SK-N-MC (cell line): Measurements from ENCODE around the gene LATS2.

Experiments used
- DNase-seq: peaks from one replicate; pipeline ENCODE4 v3.0.0-alpha.2; 2011; ENCODE audit warnings: low read depth, low spot score
- H3K27ac ChIP-seq: fragments of 200-600 bp; sonication (generic); 2 replicates; pipeline ENCODE4 v1.5.1; 2016; ENCODE audit warnings: mixed run types
- H3K36me3 ChIP-seq: fragments of 200-600 bp; sonication (generic); 2 replicates; pipeline ENCODE4 v1.6.1; 2017; ENCODE audit warnings: antibody characterized with exemption, low read length, mixed read lengths; ENCODE audit not compliant: insufficient read depth
- H3K4me3 ChIP-seq: fragments of 200-600 bp; sonication (generic); 2 replicates; pipeline ENCODE4 v1.5.1; 2016
- H3K9ac ChIP-seq: fragments of 200-600 bp; sonication (generic); 2 replicates; pipeline ENCODE4 v1.8.0; 2017; ENCODE audit warnings: mixed run types, mixed read lengths; ENCODE audit not compliant: insufficient read length
- H3K9me3 ChIP-seq: fragments of 200-600 bp; sonication (generic); 2 replicates; pipeline ENCODE4 v1.6.1; 2017; ENCODE audit warnings: low read depth, mild to moderate bottlenecking, antibody characterized with exemption, low read length, moderate library complexity, mixed read lengths
- EZH2 ChIP-seq: fragments of 200-600 bp; sonication (generic); IDR thresholded peaks from one replicate; pipeline ENCODE4 v1.6.1; 2017; ENCODE audit warnings: antibody characterized with exemption
- FOXP2 ChIP-seq: optimal IDR thresholded peaks from 2 replicates; pipeline ENCODE3; 2011; ENCODE audit warnings: mild to moderate bottlenecking, moderate library complexity; ENCODE audit not compliant: insufficient read depth; ENCODE audit errors: extremely low read length, control extremely low read depth
- POLR2AphosphoS5 ChIP-seq: IDR thresholded peaks from 2 replicates; pipeline ENCODE4 v1.6.1; 2012; ENCODE audit warnings: mild to moderate bottlenecking, low read depth, low read length, borderline replicate concordance

The LATS2 gene

DNA sequence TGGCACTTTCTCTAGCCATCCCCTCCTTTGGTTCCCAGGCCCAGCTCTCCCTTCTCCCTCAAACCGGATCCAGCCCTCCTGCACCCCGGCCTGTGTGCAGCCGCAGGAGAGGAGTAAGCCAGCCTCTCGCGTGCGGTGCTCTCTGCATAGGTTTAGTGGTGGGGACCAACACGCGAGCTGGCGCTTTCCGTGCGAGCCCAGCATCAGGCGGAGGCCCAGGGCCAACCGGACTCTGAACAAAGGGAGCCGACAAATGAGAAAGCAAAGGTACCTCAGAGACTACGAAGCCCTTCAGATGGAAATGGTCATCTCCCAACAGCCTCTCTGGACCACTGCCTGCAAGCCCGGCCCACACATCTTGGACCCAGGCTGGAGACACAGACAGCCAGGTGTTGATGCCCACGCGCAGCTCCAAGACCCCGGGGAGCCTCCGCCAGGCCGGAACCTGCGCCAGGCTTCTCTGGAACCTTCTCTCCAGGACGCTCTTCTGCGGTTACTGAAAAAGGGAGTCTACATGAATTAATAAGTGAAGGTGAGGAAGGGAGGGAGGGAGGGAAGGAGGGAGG, 16.5 kb upstream of the LATS2 start:
- no peak for TF ChIP-seq FOXP2
- no peak for TF ChIP-seq EZH2
- TF ChIP-seq POLR2AphosphoS5, result no peak
- Histone ChIP-seq H3K36me3 (no peaks in the 10 kb centered on the region), H3K9me3 (no peaks in the 10 kb centered on the region), H3K27ac (peak overlapping the region; percentile 97; the same call in 1 of the 2 replicates), H3K4me3 (peak overlapping the region; percentile 51), H3K9ac (no peak overlapping the region)
- DNase-seq, result no peak

DNA sequence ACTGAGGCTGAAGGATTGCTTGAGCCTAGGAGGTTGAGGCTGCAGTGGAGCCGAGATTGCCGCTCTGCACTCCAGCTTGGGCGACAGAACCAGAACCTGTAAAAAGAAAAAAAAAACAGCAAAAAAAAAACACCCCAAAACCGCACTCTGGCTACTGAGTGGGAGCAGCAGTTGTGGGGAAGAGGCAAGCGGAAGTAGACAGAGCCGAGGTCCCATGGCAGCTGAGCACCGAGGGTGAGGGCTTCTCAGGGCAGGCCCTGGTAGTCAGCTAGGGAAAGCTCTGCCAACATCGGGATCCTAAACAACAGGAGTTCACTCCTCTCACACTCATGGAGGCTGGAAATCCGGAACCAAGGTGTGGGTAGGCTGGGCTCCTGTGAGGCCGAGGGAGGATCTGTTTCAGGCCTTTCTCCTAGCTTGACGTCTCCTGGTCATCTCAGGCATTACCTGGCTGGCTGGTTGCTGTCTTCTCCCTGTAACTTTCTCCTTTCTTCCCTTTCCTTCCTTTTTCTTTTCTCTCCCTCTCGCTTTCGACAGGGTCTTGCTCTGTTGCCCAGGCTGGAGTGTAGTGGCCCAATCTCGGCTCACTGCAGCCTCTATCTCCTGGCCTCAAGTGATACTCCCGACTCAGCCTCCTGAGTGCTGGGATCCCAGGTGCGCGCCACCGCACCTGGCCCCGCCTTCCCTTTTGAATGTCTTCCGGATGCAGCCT, 15.8 kb upstream of the LATS2 start:
- Histone ChIP-seq H3K4me3 (no peak overlapping the region), H3K36me3 (no peaks in the 10 kb centered on the region), H3K27ac (peak overlapping the region; percentile 97; the same call in 1 of the 2 replicates), H3K9ac (no peak overlapping the region), H3K9me3 (no peaks in the 10 kb centered on the region)
- DNase-seq, result no peak
- TF ChIP-seq FOXP2 (no peak), EZH2 (no peak), POLR2AphosphoS5 (no peak)

DNA sequence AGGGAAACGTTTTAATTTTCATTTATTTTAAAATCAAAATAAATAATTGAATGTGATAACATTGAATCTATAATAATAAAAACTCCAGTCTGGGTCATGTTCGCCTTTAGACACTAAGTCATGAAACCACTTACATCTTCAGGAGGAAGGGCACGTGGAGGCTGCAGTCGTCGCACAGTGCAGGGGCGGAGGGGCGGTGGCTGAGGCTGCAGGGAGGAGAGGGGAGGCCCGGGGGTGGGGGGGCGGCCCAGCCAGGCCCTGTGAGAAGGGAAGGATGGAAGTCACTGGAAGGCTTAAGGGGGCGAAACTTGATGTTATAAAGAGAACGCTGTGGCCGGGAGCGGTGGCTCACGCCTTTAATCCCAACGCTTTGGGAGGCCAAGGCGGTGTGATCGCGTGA, 14.9 kb upstream of the LATS2 start:
- DNase-seq, result no peak
- no peak overlapping the region for H3K4me3 ChIP-seq
- no peak overlapping the region for H3K27ac ChIP-seq

DNA sequence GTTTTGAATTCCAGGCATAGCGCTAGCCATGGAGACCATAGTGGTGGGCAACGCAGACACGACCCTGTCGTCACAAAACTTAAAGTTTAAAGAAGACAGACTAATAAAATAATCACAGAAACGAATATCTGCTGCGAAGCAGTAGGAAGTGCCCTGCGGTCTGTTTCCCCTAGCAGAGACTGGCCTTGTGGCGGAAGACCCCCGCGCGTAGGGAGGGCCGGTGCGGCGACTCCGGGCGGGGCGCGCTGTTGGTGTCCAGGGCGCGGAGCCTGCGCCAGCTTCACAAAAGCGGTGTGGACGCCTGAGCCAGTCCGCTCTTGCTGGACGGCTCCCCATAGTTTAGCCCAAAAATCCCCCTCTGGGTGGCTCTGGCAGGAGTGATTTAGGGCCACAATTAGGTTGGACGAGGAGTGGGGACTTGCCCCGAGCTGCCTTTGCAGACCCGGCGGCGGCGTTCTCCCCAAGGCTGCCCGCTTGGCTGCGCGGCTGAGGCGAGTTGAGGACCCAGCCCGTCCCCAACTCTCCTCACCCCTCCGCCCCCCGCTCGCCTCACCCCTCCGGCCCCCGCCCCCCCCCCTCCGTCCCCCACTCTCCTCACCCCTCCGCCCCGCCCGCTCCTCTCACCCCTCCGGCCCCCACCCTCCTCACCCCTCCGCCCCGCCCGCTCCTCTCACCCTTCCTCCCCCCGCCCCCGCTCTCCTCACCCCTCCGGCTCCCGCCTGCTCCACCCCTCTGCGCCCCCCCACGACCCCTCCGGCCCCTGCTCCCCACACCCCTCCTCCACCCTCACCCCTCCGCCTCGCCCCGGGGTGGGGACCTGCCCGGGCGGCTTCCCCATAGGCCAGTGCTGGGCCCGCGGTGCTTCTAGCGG, 14.2 kb upstream of the LATS2 start:
- H3K4me3 ChIP-seq, result no peak overlapping the region
- H3K27ac ChIP-seq, result peak overlapping the region; percentile 23; the same call in 1 of the 2 replicates
- DNase-seq, result no peak
- no peaks in the 10 kb centered on the region for H3K9me3 ChIP-seq
- TF ChIP-seq FOXP2 (no peak), POLR2AphosphoS5 (no peak), EZH2 (no peak)
- no peak overlapping the region for H3K9ac ChIP-seq
- no peaks in the 10 kb centered on the region for H3K36me3 ChIP-seq

More for the DNA sequence above, 14.9 kb upstream of the LATS2 start:
- Histone ChIP-seq H3K36me3 (no peaks in the 10 kb centered on the region), H3K9me3 (no peaks in the 10 kb centered on the region), H3K9ac (no peak overlapping the region)
- TF ChIP-seq FOXP2 (no peak), POLR2AphosphoS5 (no peak), EZH2 (no peak)

DNA sequence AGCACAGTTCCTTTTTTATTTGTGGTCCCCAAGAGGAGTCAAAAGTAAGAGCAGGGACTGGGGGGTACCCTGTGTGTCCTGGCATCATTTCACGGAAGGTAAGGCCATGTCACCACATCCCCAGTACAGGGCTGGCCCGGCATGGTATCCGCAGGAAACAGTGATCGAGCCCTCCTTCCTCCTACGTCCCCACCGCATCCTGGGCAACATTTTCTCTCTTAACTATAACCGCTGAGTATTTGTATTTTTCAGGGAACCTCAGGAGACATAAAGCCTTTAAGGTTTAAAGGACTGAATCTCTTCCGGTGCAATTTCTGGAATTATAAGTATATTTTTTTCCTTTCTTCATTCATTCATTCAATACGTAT, 13.6 kb upstream of the LATS2 start:
- H3K9me3 ChIP-seq, result no peaks in the 10 kb centered on the region
- H3K27ac ChIP-seq, result peak overlapping the region; percentile 23; the same call in 1 of the 2 replicates
- no peak for DNase-seq
- H3K4me3 ChIP-seq, result no peak overlapping the region
- no peak for TF ChIP-seq EZH2
- TF ChIP-seq POLR2AphosphoS5, result no peak
- no peak for TF ChIP-seq FOXP2
- no peak overlapping the region for H3K9ac ChIP-seq
- H3K36me3 ChIP-seq, result no peaks in the 10 kb centered on the region

DNA sequence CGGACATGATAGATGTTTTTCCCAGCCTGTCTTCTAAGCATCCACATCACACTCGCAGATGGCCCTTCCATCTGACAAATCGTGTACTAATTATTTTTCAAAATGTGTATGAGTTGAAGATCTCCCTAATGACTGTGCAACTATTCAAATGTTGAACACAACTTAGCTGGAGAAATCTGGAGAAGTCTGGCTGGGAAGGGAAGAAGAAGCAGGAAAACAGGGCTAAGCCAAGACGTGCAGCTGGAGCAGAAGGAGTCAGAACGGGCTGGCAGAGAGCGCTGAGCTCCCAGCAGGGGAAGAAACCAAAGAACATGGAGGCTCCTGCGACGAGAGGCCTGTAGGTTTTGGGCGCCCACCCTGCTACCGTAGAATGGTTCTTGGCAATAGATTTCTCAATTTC, 13.2 kb upstream of the LATS2 start:
- peak overlapping the region; percentile 29 for H3K9ac ChIP-seq
- peak overlapping the region; percentile 23; the same call in 1 of the 2 replicates for H3K27ac ChIP-seq
- no peak for DNase-seq
- TF ChIP-seq FOXP2, result no peak
- no peak for TF ChIP-seq POLR2AphosphoS5
- no peak for TF ChIP-seq EZH2
- no peaks in the 10 kb centered on the region for H3K9me3 ChIP-seq
- H3K4me3 ChIP-seq, result no peak overlapping the region
- no peaks in the 10 kb centered on the region for H3K36me3 ChIP-seq

DNA sequence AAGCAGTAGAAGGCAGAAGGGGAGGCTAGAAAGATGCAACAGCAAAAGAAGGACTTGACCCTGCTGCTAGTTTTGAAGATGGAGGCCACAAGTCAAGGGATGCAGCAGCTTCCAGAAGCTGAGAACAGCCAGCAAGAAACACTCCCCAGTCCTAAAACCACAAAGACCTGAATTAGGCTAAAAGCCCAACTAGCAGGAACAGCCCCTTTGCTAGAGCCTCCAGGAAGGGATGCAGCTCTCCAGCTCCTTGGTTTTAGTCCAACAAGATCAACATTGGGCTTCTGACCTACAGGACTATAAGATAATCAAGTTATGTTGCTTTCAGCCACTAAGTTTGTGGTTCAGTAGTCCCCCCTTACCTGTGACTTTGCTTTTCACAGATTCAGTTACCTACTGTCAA, 10.5 kb upstream of the LATS2 start:
- Histone ChIP-seq H3K27ac (no peak overlapping the region), H3K4me3 (no peak overlapping the region), H3K9ac (no peak overlapping the region), H3K36me3 (no peaks in the 10 kb centered on the region), H3K9me3 (no peaks in the 10 kb centered on the region)
- DNase-seq, result no peak
- TF ChIP-seq FOXP2 (no peak), EZH2 (no peak), POLR2AphosphoS5 (no peak)

DNA sequence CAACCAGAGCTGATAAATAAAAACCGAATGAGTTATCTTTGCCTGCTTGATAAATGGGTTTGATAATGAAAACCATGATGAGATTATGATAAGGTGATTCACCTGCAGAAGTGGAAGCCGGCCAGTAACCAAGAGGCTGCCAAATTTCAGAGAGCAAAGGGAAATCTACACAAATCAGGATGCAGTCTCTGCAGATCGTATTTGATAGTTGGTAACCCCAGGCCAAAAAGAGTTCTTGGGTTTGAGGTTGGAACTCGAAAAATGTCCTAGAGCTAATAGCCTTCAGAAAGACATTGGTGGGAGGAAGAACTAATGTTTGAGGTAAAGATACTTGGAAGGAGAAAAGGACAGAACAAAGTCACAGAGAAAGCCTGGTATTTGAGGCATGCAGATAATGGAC, 9.6 kb upstream of the LATS2 start:
- H3K9me3 ChIP-seq, result no peaks in the 10 kb centered on the region
- TF ChIP-seq EZH2 (no peak), POLR2AphosphoS5 (no peak), FOXP2 (no peak)
- no peak overlapping the region for H3K9ac ChIP-seq
- DNase-seq, result no peak
- H3K27ac ChIP-seq, result peak overlapping the region; percentile 48; the same call in 1 of the 2 replicates
- no peaks in the 10 kb centered on the region for H3K36me3 ChIP-seq
- no peak overlapping the region for H3K4me3 ChIP-seq
